HG03025 (cell line): ENCODE results near the gene CANT1.

Experiments
- ATAC-seq: cut with Tn5 transposase; IDR thresholded peaks from one replicate; pipeline ENCODE4 v1.9.1; 2021; ENCODE audit warnings: mild to moderate bottlenecking, moderate library complexity; ENCODE audit not compliant: unreplicated experiment, low FRiP score

Gene CANT1

DNA sequence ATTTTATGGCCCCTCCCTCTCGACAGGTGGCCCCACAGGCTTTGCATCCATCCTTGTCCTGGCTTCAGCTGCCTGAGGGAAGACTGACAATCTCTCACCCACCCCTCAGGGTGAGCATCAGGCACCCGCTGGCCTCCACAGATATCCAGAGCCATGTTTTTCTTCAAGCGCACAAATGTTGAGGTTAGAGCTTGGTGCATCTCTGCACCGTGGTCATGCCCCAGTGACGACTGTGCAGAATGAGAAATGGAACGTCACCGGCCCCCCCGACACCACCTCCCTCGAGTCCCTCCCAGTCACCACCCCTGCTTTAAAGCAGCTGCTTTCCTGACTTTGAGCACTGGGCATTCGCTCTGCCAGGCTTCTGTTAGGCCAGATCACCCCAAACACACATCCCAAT, 64.6 kb downstream of the CANT1 start:
- no peak for ATAC-seq

- ATAC-seq = no peak
These were observed 65.5 kb downstream of the CANT1 start for GRCh38 chr17:78944026-78944425.
